Ascending aorta (tissue), 2 donors: ENCODE measurements around the gene CRYZ. TPM values are rescaled to one million over a fixed set of nuclear protein-coding genes. Genes with fewer than 3 reads are reported as not detected.

Experiments used
- DNase-seq, 2 donors: peaks; one replicate each; pipeline ENCODE4 v3.0.0-alpha.2; 2019; ENCODE audit warnings: low spot score in 2 of 2
- H3K27ac ChIP-seq, 2 donors: fragments of 200-600 bp; sonication (generic); one replicate each; pipeline ENCODE4 v1.5.1; 2016 to 2017; ENCODE audit warnings: mild to moderate bottlenecking in 1 of 2
- H3K27me3 ChIP-seq: fragments of 200-600 bp; sonication (generic); one replicate; pipeline ENCODE4 v1.5.1; 2017
- H3K36me3 ChIP-seq, 2 donors: fragments of 200-600 bp; sonication (generic); one replicate each; pipeline ENCODE4 v1.5.1; 2016
- H3K4me1 ChIP-seq, 2 donors: fragments of 200-600 bp; sonication (generic); one replicate each; pipeline ENCODE4 v1.5.1; 2016 to 2017; ENCODE audit warnings: mild to moderate bottlenecking in 1 of 2
- H3K4me3 ChIP-seq, 2 donors: fragments of 200-600 bp; sonication (generic); one replicate each; pipeline ENCODE4 v1.5.1; 2016 to 2017; ENCODE audit warnings: mild to moderate bottlenecking in 1 of 2
- H3K9me3 ChIP-seq, 2 donors: fragments of 200-600 bp; sonication (generic); one replicate each; pipeline ENCODE4 v1.5.1; 2016
- CTCF ChIP-seq, 3 experiments: fragments of 200-600 bp in 2 of 3; fragments of 450-650 bp in 1 of 3; sonication (generic) in 2 of 3; IDR thresholded peaks; one replicate each; pipeline ENCODE4 v1.5.1; 2016 to 2019; ENCODE audit warnings: antibody characterized with exemption in 3 of 3, mild to moderate bottlenecking in 1 of 3, moderate library complexity in 1 of 3
- intact Hi-C: fragments of 100-400 bp; cut with DNase I; formaldehyde crosslinking; loops from one replicate; pipeline ENCODE4 v1.15.1; 2023
- total RNA-seq: library from RNA; depleted of rRNA; stranded (reverse); fragments of >200 nt; gene quantifications from one replicate; pipeline ENCODE4 v1.1.0, GENCODE V29; 2016

Gene CRYZ
- total RNA-seq, result 6.8 TPM

- TF ChIP-seq CTCF (IDR thresholded peaks at IDR 0.05), result no peak
- Histone ChIP-seq H3K27ac (peak within 1 kb of the TSS; percentile 65 to 84), H3K4me3 (peak within 1 kb of the TSS; percentile 65 to 81), H3K9me3 (no peaks in the 10 kb centered on the region), H3K4me1 (peaks cover 0 to 26% of the 10 kb centered on the region in 2 donors), H3K27me3 (no peaks in the 10 kb centered on the region), H3K36me3 (peaks cover 7 to 13% of the 10 kb centered on the region in 2 donors)
- intact Hi-C loops, result loop anchor here (5.0 kb wide), 1 partner anchor 536 kb away; the partner anchor contains the start of genes FPGT and LRRIQ3
- DNase-seq, result peak; percentile 56 to 96
These were observed at the start of gene CRYZ, which contains the start of gene TYW3 for GRCh38 chr1:74732960-74733603. TSS of gene CRYZ (minus strand) at chr1:74733050. CDS start at chr1:74724821, 8,229 bp downstream. TSS of gene TYW3 (plus strand) at chr1:74733152. CDS start at chr1:74733245, 93 bp downstream.

GRCh38 chr1:74780594-74780993 is 47.7 kb upstream of the CRYZ start:
- H3K27me3 ChIP-seq, result no peaks in the 10 kb centered on the region
- H3K27ac ChIP-seq, result no peak overlapping the region
- no peak for DNase-seq
- intact Hi-C loops, result no loop called here
- no peaks in the 10 kb centered on the region for H3K4me1 ChIP-seq
- TF ChIP-seq CTCF (IDR thresholded peaks at IDR 0.05), result no peak
- H3K4me3 ChIP-seq, result no peak overlapping the region
- H3K36me3 ChIP-seq, result no peaks in the 10 kb centered on the region
- H3K9me3 ChIP-seq, result no peaks in the 10 kb centered on the region

GRCh38 chr1:74779750-74780149 is 46.9 kb upstream of the CRYZ start:
- H3K27ac ChIP-seq, result no peak overlapping the region
- H3K27me3 ChIP-seq, result no peaks in the 10 kb centered on the region
- H3K4me1 ChIP-seq, result no peaks in the 10 kb centered on the region
- TF ChIP-seq CTCF (IDR thresholded peaks at IDR 0.05), result no peak
- no peak for DNase-seq
- H3K4me3 ChIP-seq, result no peak overlapping the region
- no peaks in the 10 kb centered on the region for H3K9me3 ChIP-seq
- H3K36me3 ChIP-seq, result no peaks in the 10 kb centered on the region
- intact Hi-C loops, result no loop called here

- intact Hi-C loops, result no loop called here
- no peaks in the 10 kb centered on the region for H3K27me3 ChIP-seq
- H3K4me3 ChIP-seq, result no peak overlapping the region
- DNase-seq, result no peak
- no peaks in the 10 kb centered on the region for H3K4me1 ChIP-seq
- no peak overlapping the region for H3K27ac ChIP-seq
- H3K36me3 ChIP-seq, result no peaks in the 10 kb centered on the region
- no peak for TF ChIP-seq CTCF (IDR thresholded peaks at IDR 0.05)
- no peaks in the 10 kb centered on the region for H3K9me3 ChIP-seq
These were observed 44.7 kb upstream of the CRYZ start for GRCh38 chr1:74777525-74777924.

GRCh38 chr1:74775735-74776134 is 42.9 kb upstream of the CRYZ start:
- no peaks in the 10 kb centered on the region for H3K9me3 ChIP-seq
- no peaks in the 10 kb centered on the region for H3K4me1 ChIP-seq
- DNase-seq, result no peak
- H3K4me3 ChIP-seq, result no peak overlapping the region
- H3K27me3 ChIP-seq, result no peaks in the 10 kb centered on the region
- H3K27ac ChIP-seq, result no peak overlapping the region
- intact Hi-C loops, result no loop called here
- no peaks in the 10 kb centered on the region for H3K36me3 ChIP-seq
- TF ChIP-seq CTCF (IDR thresholded peaks at IDR 0.05), result no peak
